Uterus (tissue), 4 donors: ENCODE data around the gene CYP27C1. TPM values are rescaled to one million over a fixed set of nuclear protein-coding genes. Genes with fewer than 3 reads are reported as not detected.
"Not testable (repeated sequence)": the region's sequence is repeated elsewhere in the genome, so short reads cannot be mapped to it uniquely, and the experiment has no call there.

Experiments
- DNase-seq, 2 donors: peaks; one replicate each; pipeline ENCODE4 v3.0.0-alpha.2; 2019 to 2020
- H3K27ac ChIP-seq, 2 donors: fragments of 200-600 bp; sonication (generic); 1 replicate in 1 of 2; 2 replicates in 1 of 2; pipeline ENCODE4 v1.5.1; 2016 to 2018
- H3K27me3 ChIP-seq, 2 donors: fragments of 200-600 bp; sonication (generic); one replicate each; pipeline ENCODE4 v1.5.1; 2018 to 2019; ENCODE audit warnings: control low read depth in 1 of 2
- H3K36me3 ChIP-seq, 2 donors: fragments of 200-600 bp; sonication (generic); one replicate each; pipeline ENCODE4 v1.5.1; 2019; ENCODE audit warnings: control low read depth in 1 of 2
- H3K4me1 ChIP-seq, 2 donors: fragments of 200-600 bp; sonication (generic); one replicate each; pipeline ENCODE4 v1.5.1; 2018 to 2019; ENCODE audit warnings: control low read depth in 1 of 2
- H3K4me3 ChIP-seq, 2 donors: fragments of 200-600 bp; sonication (generic); 1 replicate in 1 of 2; 2 replicates in 1 of 2; pipeline ENCODE4 v1.5.1; 2018 to 2019; ENCODE audit warnings: mild to moderate bottlenecking in 1 of 2
- H3K9me3 ChIP-seq, 2 donors: fragments of 200-600 bp; sonication (generic); one replicate each; pipeline ENCODE4 v1.5.1; 2019; ENCODE audit warnings: control low read depth in 1 of 2
- POLR2A ChIP-seq, 2 donors: fragments of 450-650 bp; IDR thresholded peaks; one replicate each; pipeline ENCODE4 v1.6.1; 2016; ENCODE audit warnings: antibody characterized with exemption in 2 of 2, mild to moderate bottlenecking in 1 of 2, moderate library complexity in 1 of 2
- intact Hi-C: fragments of 100-400 bp; cut with DNase I; formaldehyde crosslinking; loops from one replicate; pipeline ENCODE4 v1.15.1; 2023; ENCODE audit warnings: low total_unique reads
- total RNA-seq, 4 donors: library from RNA; depleted of rRNA in 3 of 4; stranded (reverse); fragments of >200 nt in 3 of 4; gene quantifications; one replicate each; pipeline versions ENCODE4 v1.1.0 to v1.2.4, GENCODE V29; 2014 to 2023
- TF ChIP-seq, protein P1 (sequence below), 4 experiments: fragments of 200-600 bp in 2 of 4; fragments of 450-650 bp in 2 of 4; sonication (generic) in 2 of 4; IDR thresholded peaks; one replicate each; pipeline ENCODE4 v1.5.1; 2016 to 2019; ENCODE audit warnings: antibody characterized with exemption in 4 of 4, mild to moderate bottlenecking in 2 of 4, moderate library complexity in 1 of 4
- donor health status: DM: yes; HTN: yes; CAD: no.

Gene CYP27C1
- total RNA-seq, 4 donors from 2014 or later: 1.2 to 7.1 TPM; not detected in 2

DNA sequence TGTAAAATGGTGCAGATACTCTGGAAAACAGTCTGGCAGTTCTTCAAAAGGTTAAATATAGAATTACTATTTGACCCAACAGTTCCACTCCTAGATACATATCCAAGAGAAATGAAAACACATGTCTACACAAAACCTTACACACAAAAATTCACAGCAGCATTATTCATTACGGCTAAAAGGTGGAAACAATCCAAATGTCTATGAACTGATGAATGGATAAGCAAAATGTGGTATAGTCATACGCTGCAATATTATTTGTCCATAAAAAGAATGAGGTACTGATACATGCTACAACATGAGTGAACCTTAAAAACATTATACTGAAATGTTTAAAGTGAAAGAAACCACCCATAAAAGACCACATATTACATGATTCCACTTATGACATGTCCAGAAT is 4.0 kb downstream of the CYP27C1 start:
- TF ChIP-seq, protein P1, sequence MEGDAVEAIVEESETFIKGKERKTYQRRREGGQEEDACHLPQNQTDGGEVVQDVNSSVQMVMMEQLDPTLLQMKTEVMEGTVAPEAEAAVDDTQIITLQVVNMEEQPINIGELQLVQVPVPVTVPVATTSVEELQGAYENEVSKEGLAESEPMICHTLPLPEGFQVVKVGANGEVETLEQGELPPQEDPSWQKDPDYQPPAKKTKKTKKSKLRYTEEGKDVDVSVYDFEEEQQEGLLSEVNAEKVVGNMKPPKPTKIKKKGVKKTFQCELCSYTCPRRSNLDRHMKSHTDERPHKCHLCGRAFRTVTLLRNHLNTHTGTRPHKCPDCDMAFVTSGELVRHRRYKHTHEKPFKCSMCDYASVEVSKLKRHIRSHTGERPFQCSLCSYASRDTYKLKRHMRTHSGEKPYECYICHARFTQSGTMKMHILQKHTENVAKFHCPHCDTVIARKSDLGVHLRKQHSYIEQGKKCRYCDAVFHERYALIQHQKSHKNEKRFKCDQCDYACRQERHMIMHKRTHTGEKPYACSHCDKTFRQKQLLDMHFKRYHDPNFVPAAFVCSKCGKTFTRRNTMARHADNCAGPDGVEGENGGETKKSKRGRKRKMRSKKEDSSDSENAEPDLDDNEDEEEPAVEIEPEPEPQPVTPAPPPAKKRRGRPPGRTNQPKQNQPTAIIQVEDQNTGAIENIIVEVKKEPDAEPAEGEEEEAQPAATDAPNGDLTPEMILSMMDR (IDR thresholded peaks at IDR 0.05): no peak
- TF ChIP-seq POLR2A (IDR thresholded peaks at IDR 0.05): no peak
- H3K9me3 ChIP-seq: no peaks in the 10 kb centered on the region
- no peaks in the 10 kb centered on the region for H3K36me3 ChIP-seq
- peaks cover 6 to 7% of the 10 kb centered on the region in 2 donors for H3K27me3 ChIP-seq
- no peak for DNase-seq
- intact Hi-C loops: no loop called here
- peaks cover 0 to 17% of the 10 kb centered on the region in 2 donors for H3K4me1 ChIP-seq
- no peak overlapping the region for H3K4me3 ChIP-seq
- no peak overlapping the region for H3K27ac ChIP-seq

- H3K4me3 ChIP-seq, H3K36me3 ChIP-seq, intact Hi-C loops, H3K4me1 ChIP-seq, DNase-seq, H3K27ac ChIP-seq, H3K9me3 ChIP-seq, H3K27me3 ChIP-seq: not testable (repeated sequence)
These were observed 5.9 kb downstream of the CYP27C1 start for GRCh38 chr2:127214201-127214600.

DNA sequence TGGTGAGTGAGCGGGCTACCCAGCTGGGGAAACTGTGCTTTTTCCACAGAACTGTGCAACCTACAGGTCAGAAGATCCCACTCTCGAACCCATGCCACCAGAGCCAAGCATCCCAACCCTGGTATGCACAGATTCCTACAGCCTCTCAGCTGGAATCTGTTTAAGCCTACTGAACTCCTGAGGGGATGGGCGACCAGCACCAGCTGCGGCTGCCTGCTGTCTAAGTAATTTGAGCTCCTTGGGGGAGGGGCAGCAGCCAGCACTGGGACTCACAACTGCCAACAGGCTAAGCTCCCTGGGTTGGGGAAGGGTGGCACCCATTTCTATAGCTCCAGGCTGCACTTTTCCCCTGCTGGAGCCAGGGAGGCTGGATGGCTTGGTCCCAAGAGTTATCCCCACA is 11.8 kb downstream of the CYP27C1 start:
- DNase-seq: no peak
- Histone ChIP-seq H3K4me3 (no peak overlapping the region), H3K27me3 (no peaks in the 10 kb centered on the region), H3K36me3 (no peaks in the 10 kb centered on the region), H3K4me1 (no peaks in the 10 kb centered on the region), H3K27ac (no peak overlapping the region), H3K9me3 (no peaks in the 10 kb centered on the region)
- intact Hi-C loops: no loop called here
- TF ChIP-seq, protein P1 (IDR thresholded peaks at IDR 0.05): no peak
- no peak for TF ChIP-seq POLR2A (IDR thresholded peaks at IDR 0.05)

DNA sequence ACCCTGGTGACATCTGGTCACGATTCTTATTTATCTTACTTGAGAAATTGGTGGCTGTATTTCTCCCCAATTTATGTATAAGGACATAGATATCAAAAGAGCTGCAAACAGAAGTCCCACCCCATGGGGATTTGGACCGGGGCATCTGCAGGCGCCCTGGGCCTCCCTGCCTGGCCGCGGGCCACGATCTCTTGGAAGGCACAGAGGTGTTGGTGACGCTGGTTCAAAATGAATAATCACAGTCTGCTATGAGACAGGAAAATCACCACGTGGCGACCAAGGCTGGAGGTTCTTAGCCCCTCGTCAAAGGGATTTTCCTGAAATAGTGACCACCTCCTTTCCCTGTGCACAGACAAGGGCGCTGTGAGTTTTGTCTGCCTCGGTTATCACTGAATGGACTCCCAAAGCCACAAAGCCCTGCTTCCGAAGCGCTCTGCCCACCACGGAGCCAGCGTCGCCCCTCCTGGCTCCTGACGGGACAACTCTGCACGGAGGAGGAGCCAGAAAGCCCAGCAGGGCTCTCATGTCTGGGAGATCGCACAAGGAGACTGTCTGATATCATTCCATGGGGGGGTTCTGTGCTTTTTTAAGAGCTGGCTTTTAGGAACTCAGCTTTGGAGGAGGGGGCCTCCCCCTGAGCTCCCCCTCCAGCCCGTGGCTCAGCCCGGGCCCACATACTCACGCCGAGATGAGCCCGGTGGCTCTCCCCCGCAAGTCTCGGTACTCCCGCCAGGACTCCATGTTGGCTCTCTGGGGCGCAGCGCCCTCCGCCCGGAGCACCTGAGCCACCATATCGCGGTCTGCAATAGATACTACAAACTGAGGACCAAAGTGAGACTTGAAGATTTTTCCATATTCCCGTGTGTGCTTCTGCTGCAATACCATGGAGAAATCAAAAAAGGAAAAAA is 14.6 kb downstream of the CYP27C1 start:
- Histone ChIP-seq H3K27me3 (no peaks in the 10 kb centered on the region), H3K4me3 (no peak overlapping the region), H3K27ac (no peak overlapping the region), H3K36me3 (no peaks in the 10 kb centered on the region), H3K4me1 (no peaks in the 10 kb centered on the region), H3K9me3 (no peaks in the 10 kb centered on the region)
- TF ChIP-seq, protein P1 (IDR thresholded peaks at IDR 0.05): no peak
- TF ChIP-seq POLR2A (IDR thresholded peaks at IDR 0.05): no peak
- intact Hi-C loops: no loop called here
- DNase-seq: no peak

DNA sequence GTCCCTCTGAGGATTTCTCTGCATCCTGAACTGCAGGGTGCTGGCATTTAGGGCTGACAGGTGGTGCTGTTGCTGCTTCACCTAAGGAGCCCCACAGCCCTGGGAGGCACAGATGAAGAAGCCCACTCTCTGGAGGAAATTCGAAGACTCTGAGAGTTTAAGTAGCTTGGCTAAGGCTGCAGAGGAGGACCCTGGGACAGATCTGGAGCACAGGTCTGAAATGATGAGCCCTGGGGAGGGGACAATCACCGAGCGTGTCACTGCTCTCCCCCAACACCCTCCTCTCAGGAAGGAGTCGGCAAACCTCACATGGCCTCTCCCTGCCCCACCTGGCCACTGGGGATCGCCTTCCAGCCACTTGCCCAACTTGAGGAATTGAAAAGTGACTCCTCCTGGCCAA is 18.6 kb downstream of the CYP27C1 start:
- no peak for TF ChIP-seq POLR2A (IDR thresholded peaks at IDR 0.05)
- TF ChIP-seq, protein P1 (IDR thresholded peaks at IDR 0.05): no peak
- DNase-seq: no peak
- intact Hi-C loops: no loop called here
- Histone ChIP-seq H3K27ac (no peak overlapping the region), H3K27me3 (no peaks in the 10 kb centered on the region), H3K36me3 (no peaks in the 10 kb centered on the region), H3K9me3 (no peaks in the 10 kb centered on the region), H3K4me3 (no peak overlapping the region), H3K4me1 (no peaks in the 10 kb centered on the region)
